Neuronal stem cell (in vitro differentiated cells): ENCODE data around the gene NECAB3.

Source experiments
- DNase-seq: peaks from one replicate; pipeline ENCODE4 v3.0.0-alpha.2; 2013; ENCODE audit warnings: low spot score
- H2AFZ ChIP-seq: one replicate; pipeline ENCODE4 v1.6.1; 2013; ENCODE audit warnings: mild to moderate bottlenecking, low read length, inconsistent platforms
- H2AK5ac ChIP-seq: 2 replicates; pipeline ENCODE4 v1.6.1; 2013; ENCODE audit warnings: low read depth, mild to moderate bottlenecking, inconsistent platforms, low read length, moderate library complexity, mixed read lengths
- H2BK120ac ChIP-seq: 2 replicates; pipeline ENCODE4 v1.6.1; 2013; ENCODE audit warnings: low read depth, mild to moderate bottlenecking, inconsistent platforms, low read length, moderate library complexity, mixed read lengths
- H2BK12ac ChIP-seq: one replicate; pipeline ENCODE4 v1.6.1; 2013; ENCODE audit warnings: low read length, inconsistent platforms
- H2BK15ac ChIP-seq: 2 replicates; pipeline ENCODE4 v1.6.1; 2013; ENCODE audit warnings: mild to moderate bottlenecking, low read length, inconsistent platforms, mixed read lengths
- H2BK5ac ChIP-seq: one replicate; pipeline ENCODE4 v1.6.1; 2013; ENCODE audit warnings: inconsistent platforms, mild to moderate bottlenecking, low read length, moderate library complexity
- H3K14ac ChIP-seq: one replicate; pipeline ENCODE4 v1.6.1; 2013; ENCODE audit warnings: low read length, inconsistent platforms
- H3K18ac ChIP-seq: 2 replicates; pipeline ENCODE4 v1.6.1; 2013; ENCODE audit warnings: low read length, inconsistent platforms
- H3K23ac ChIP-seq: 2 replicates; pipeline ENCODE4 v1.6.1; 2013; ENCODE audit warnings: low read depth, mild to moderate bottlenecking, mixed read lengths, low read length, inconsistent platforms; ENCODE audit not compliant: poor library complexity
- H3K27ac ChIP-seq: replicated peaks from 3 replicates; pipeline ENCODE4 v1.5.1; 2013; ENCODE audit warnings: low read length, inconsistent platforms
- H3K27me3 ChIP-seq, 3 experiments: 2 replicates each; pipeline ENCODE4 v1.6.1; 2013; ENCODE audit warnings: low read length in 3 of 3, mild to moderate bottlenecking in 2 of 3, inconsistent platforms in 1 of 3, low read depth in 1 of 3, mixed read lengths in 1 of 3, moderate library complexity in 1 of 3; ENCODE audit not compliant: control insufficient read depth in 3 of 3, insufficient read depth in 3 of 3
- H3K36me3 ChIP-seq, 2 donors: replicated peaks in 1 of 2; 2 replicates each; pipeline ENCODE4 v1.6.1; 2013; ENCODE audit warnings: low read length in 2 of 2; ENCODE audit not compliant: control insufficient read depth in 2 of 2, insufficient read depth in 2 of 2
- H3K4ac ChIP-seq: 2 replicates; pipeline ENCODE4 v1.6.1; 2013; ENCODE audit warnings: inconsistent platforms, mild to moderate bottlenecking, low read length, moderate library complexity
- H3K4me1 ChIP-seq, 2 donors: 1 replicate in 1 of 2; 2 replicates in 1 of 2; pipeline ENCODE4 v1.6.1; 2013; ENCODE audit warnings: low read length in 2 of 2, low read depth in 1 of 2; ENCODE audit not compliant: control insufficient read depth in 2 of 2, insufficient read depth in 1 of 2
- H3K4me2 ChIP-seq: one replicate; pipeline ENCODE4 v1.6.1; 2013; ENCODE audit warnings: mild to moderate bottlenecking, low read length, inconsistent platforms; ENCODE audit not compliant: insufficient read depth, poor library complexity, severe bottlenecking
- H3K4me3 ChIP-seq, 2 donors: 2 replicates each; pipeline ENCODE4 v1.5.1; 2013; ENCODE audit warnings: low read length in 2 of 2, mild to moderate bottlenecking in 2 of 2, inconsistent platforms in 1 of 2, moderate library complexity in 1 of 2
- H3K79me1 ChIP-seq: one replicate; pipeline ENCODE4 v1.6.1; 2013; ENCODE audit warnings: low read depth, mild to moderate bottlenecking, inconsistent platforms, low read length, moderate library complexity
- H3K9ac ChIP-seq: one replicate; pipeline ENCODE4 v1.6.1; 2013; ENCODE audit warnings: mild to moderate bottlenecking, low read depth, low read length, inconsistent platforms; ENCODE audit not compliant: poor library complexity
- H3K9me3 ChIP-seq, 2 donors: replicated peaks in 1 of 2; 2 replicates each; pipeline versions ENCODE3 to v1.6.1; 2013; ENCODE audit warnings: low read length in 2 of 2, mild to moderate bottlenecking in 2 of 2, inconsistent platforms in 1 of 2, low read depth in 1 of 2, mixed read lengths in 1 of 2, moderate library complexity in 1 of 2; ENCODE audit not compliant: control insufficient read depth in 2 of 2, insufficient read depth in 1 of 2
- H4K8ac ChIP-seq: one replicate; pipeline ENCODE4 v1.6.1; 2013; ENCODE audit warnings: low read depth, mild to moderate bottlenecking, inconsistent platforms, low read length, moderate library complexity
- H4K91ac ChIP-seq: one replicate; pipeline ENCODE4 v1.6.1; 2013; ENCODE audit warnings: low read length, low read depth, mild to moderate bottlenecking, inconsistent platforms; ENCODE audit not compliant: poor library complexity
- WGBS, 2 donors: extraction: QIAGEN DNeasy Blood & Tissue Kit; methylation state at CpG; one replicate each; pipeline ENCODE4 v1.1.7; 2013; ENCODE audit warnings: missing lambda C conversion rate in 2 of 2, mixed read lengths in 1 of 2; ENCODE audit not compliant: insufficient read length in 2 of 2, insufficient replicate concordance in 1 of 2; ENCODE audit errors: extremely low coverage in 2 of 2; 5-methylcytosine and 5-hydroxymethylcytosine counted together

The NECAB3 gene

GRCh38 chr20:33630507-33630906 lies 43.7 kb downstream of the NECAB3 start:
- no peak overlapping the region for H2BK15ac ChIP-seq
- WGBS, 2 donors, result no CpG with 5 or more reads among the region's 4 CpGs
- H3K9me3 ChIP-seq, result no peaks in the 10 kb centered on the region
- H3K27ac ChIP-seq, result no peak overlapping the region
- no peak overlapping the region for H3K4me2 ChIP-seq
- H2BK120ac ChIP-seq, result no peak overlapping the region
- no peak overlapping the region for H3K14ac ChIP-seq
- H3K4ac ChIP-seq, result no peak overlapping the region
- H2BK12ac ChIP-seq, result no peak overlapping the region
- no peak overlapping the region for H3K23ac ChIP-seq
- peaks cover 11 to 78% of the 10 kb centered on the region in 2 donors for H3K36me3 ChIP-seq
- H3K79me1 ChIP-seq, result peaks cover 2% of the 10 kb centered on the region
- H4K8ac ChIP-seq, result no peak overlapping the region
- DNase-seq, result no peak
- no peak overlapping the region for H2AK5ac ChIP-seq
- H4K91ac ChIP-seq, result no peak overlapping the region
- no peaks in the 10 kb centered on the region for H3K27me3 ChIP-seq
- no peak overlapping the region for H2BK5ac ChIP-seq
- H3K4me3 ChIP-seq, result no peak overlapping the region
- H3K18ac ChIP-seq, result no peak overlapping the region
- H3K4me1 ChIP-seq, result no peaks in the 10 kb centered on the region
- no peak overlapping the region for H2AFZ ChIP-seq
- H3K9ac ChIP-seq, result no peak overlapping the region

GRCh38 chr20:33629979-33630378 lies 44.2 kb downstream of the NECAB3 start:
- H2AK5ac ChIP-seq, result no peak overlapping the region
- no peak overlapping the region for H3K18ac ChIP-seq
- H3K4me1 ChIP-seq, result no peaks in the 10 kb centered on the region
- no peak overlapping the region for H2BK5ac ChIP-seq
- no peak overlapping the region for H2BK12ac ChIP-seq
- H3K4me3 ChIP-seq, result no peak overlapping the region
- H3K36me3 ChIP-seq, result peaks cover 14 to 79% of the 10 kb centered on the region in 2 donors
- H3K4ac ChIP-seq, result no peak overlapping the region
- no peak overlapping the region for H2AFZ ChIP-seq
- WGBS, 2 donors, result no CpG with 5 or more reads among the region's 5 CpGs
- no peak for DNase-seq
- H3K14ac ChIP-seq, result no peak overlapping the region
- H3K9ac ChIP-seq, result no peak overlapping the region
- H3K23ac ChIP-seq, result no peak overlapping the region
- no peaks in the 10 kb centered on the region for H3K9me3 ChIP-seq
- no peak overlapping the region for H3K4me2 ChIP-seq
- no peak overlapping the region for H2BK120ac ChIP-seq
- H3K79me1 ChIP-seq, result peaks cover 2% of the 10 kb centered on the region
- H3K27me3 ChIP-seq, result no peaks in the 10 kb centered on the region
- no peak overlapping the region for H3K27ac ChIP-seq
- H2BK15ac ChIP-seq, result no peak overlapping the region
- no peak overlapping the region for H4K91ac ChIP-seq
- no peak overlapping the region for H4K8ac ChIP-seq

- no peak overlapping the region for H3K4ac ChIP-seq
- no peak overlapping the region for H2BK15ac ChIP-seq
- H3K4me1 ChIP-seq, result no peaks in the 10 kb centered on the region
- no peak overlapping the region for H4K91ac ChIP-seq
- no peak overlapping the region for H3K4me3 ChIP-seq
- H3K14ac ChIP-seq, result no peak overlapping the region
- no CpG with 5 or more reads among the region's 10 CpGs for WGBS, 2 donors
- no peak overlapping the region for H3K27ac ChIP-seq
- peaks cover 2% of the 10 kb centered on the region for H3K79me1 ChIP-seq
- H3K27me3 ChIP-seq, result no peaks in the 10 kb centered on the region
- no peak overlapping the region for H2AFZ ChIP-seq
- DNase-seq, result no peak
- H4K8ac ChIP-seq, result no peak overlapping the region
- H3K18ac ChIP-seq, result no peak overlapping the region
- H3K4me2 ChIP-seq, result no peak overlapping the region
- peaks cover 17 to 82% of the 10 kb centered on the region in 2 donors for H3K36me3 ChIP-seq
- no peak overlapping the region for H3K9ac ChIP-seq
- H3K23ac ChIP-seq, result no peak overlapping the region
- H2BK120ac ChIP-seq, result no peak overlapping the region
- H3K9me3 ChIP-seq, result no peaks in the 10 kb centered on the region
- H2BK5ac ChIP-seq, result no peak overlapping the region
- no peak overlapping the region for H2BK12ac ChIP-seq
- H2AK5ac ChIP-seq, result no peak overlapping the region
Measured at GRCh38 chr20:33629533-33629932, 44.7 kb downstream of the NECAB3 start.

- H2BK120ac ChIP-seq, result no peak overlapping the region
- no peaks in the 10 kb centered on the region for H3K27me3 ChIP-seq
- H3K14ac ChIP-seq, result no peak overlapping the region
- no peak overlapping the region for H2BK12ac ChIP-seq
- no peak overlapping the region for H3K9ac ChIP-seq
- H3K23ac ChIP-seq, result no peak overlapping the region
- H4K91ac ChIP-seq, result no peak overlapping the region
- no peak overlapping the region for H3K4me2 ChIP-seq
- no peak overlapping the region for H2BK15ac ChIP-seq
- H2BK5ac ChIP-seq, result no peak overlapping the region
- H4K8ac ChIP-seq, result no peak overlapping the region
- H3K79me1 ChIP-seq, result peaks cover 2% of the 10 kb centered on the region
- no peak overlapping the region for H2AK5ac ChIP-seq
- no CpG with 5 or more reads among the region's 4 CpGs for WGBS, 2 donors
- no peak overlapping the region for H3K18ac ChIP-seq
- no peak for DNase-seq
- peaks cover 19 to 86% of the 10 kb centered on the region in 2 donors for H3K36me3 ChIP-seq
- no peak overlapping the region for H3K4ac ChIP-seq
- peaks cover 0 to 2% of the 10 kb centered on the region in 2 donors for H3K9me3 ChIP-seq
- H3K4me1 ChIP-seq, result peaks cover 0 to 3% of the 10 kb centered on the region in 2 donors
- H3K27ac ChIP-seq, result no peak overlapping the region
- no peak overlapping the region for H3K4me3 ChIP-seq
- no peak overlapping the region for H2AFZ ChIP-seq
Measured at GRCh38 chr20:33627577-33628216, 46.5 kb downstream of the NECAB3 start.
